SK-N-SH (cell line): Measurements from ENCODE around the gene SPRY4. TPM values are rescaled to one million over a fixed set of nuclear protein-coding genes. Genes with fewer than 3 reads are reported as not detected.

Source experiments
- CTCF ChIA-PET: fragments of 300-600, 350-600 bp; formaldehyde crosslinking; extraction: SDS; loops from one replicate; lab custom pipeline; 2021; lab: Yijun Ruan, JAX
- POLR2A ChIA-PET: fragments of 350-600 bp; sonication (Branson Sonifier 250); formaldehyde crosslinking; extraction: SDS; loops from one replicate; lab custom pipeline; 2020; ENCODE audit warnings: antibody characterized with exemption, inconsistent platforms; lab: Yijun Ruan, JAX
- DNase-seq: peaks from one replicate; pipeline ENCODE4 v3.0.0; 2012
- H2AFZ ChIP-seq: fragments of 200-600 bp; sonication (generic); 2 replicates; pipeline ENCODE4 v1.8.1; 2016; ENCODE audit warnings: antibody characterized with exemption, mild to moderate bottlenecking, low read depth
- H3F3A ChIP-seq: fragments of 200-600 bp; sonication (generic); replicated peaks from 2 replicates; pipeline ENCODE3; 2016; ENCODE audit warnings: antibody characterized with exemption, mild to moderate bottlenecking; ENCODE audit not compliant: insufficient read depth
- H3K27ac ChIP-seq, 2 experiments: fragments of 200-500 bp in 1 of 2; fragments of 200-600 bp in 1 of 2; sonication (Bioruptor generic) in 1 of 2; sonication (generic), shearing (Covaris generic) in 1 of 2; 2 replicates each; pipeline versions ENCODE4 v1.5.1 to v1.6.1; 2014 to 2016; ENCODE audit warnings: low read depth in 2 of 2, inconsistent platforms in 1 of 2, low read length in 1 of 2, mild to moderate bottlenecking in 1 of 2, mixed read lengths in 1 of 2
- H3K27me3 ChIP-seq: fragments of 200-600 bp; sonication (generic), shearing (Covaris generic); 2 replicates; pipeline ENCODE4 v1.6.1; 2016; ENCODE audit warnings: mixed run types; ENCODE audit not compliant: insufficient read depth
- H3K36me3 ChIP-seq, 2 experiments: fragments of 200-500 bp in 1 of 2; fragments of 200-600 bp in 1 of 2; sonication (Bioruptor generic) in 1 of 2; sonication (generic) in 1 of 2; replicated peaks in 1 of 2; 2 replicates each; pipeline versions ENCODE3 to v1.5.1; 2014 to 2016; ENCODE audit warnings: low read length in 1 of 2, mild to moderate bottlenecking in 1 of 2; ENCODE audit not compliant: insufficient read depth in 2 of 2, control insufficient read depth in 1 of 2
- H3K4me1 ChIP-seq, 2 experiments: fragments of 200-500 bp in 1 of 2; fragments of 200-600 bp in 1 of 2; sonication (Bioruptor generic) in 1 of 2; sonication (generic), shearing (Covaris generic) in 1 of 2; 2 replicates each; pipeline versions ENCODE4 v1.5.1 to v1.6.1; 2014 to 2016; ENCODE audit warnings: low read depth in 1 of 2, low read length in 1 of 2, mixed run types in 1 of 2; ENCODE audit not compliant: insufficient read depth in 2 of 2, control insufficient read depth in 1 of 2
- H3K4me2 ChIP-seq: fragments of 200-600 bp; sonication (generic), shearing (Covaris generic); 2 replicates; pipeline ENCODE4 v1.6.1; 2017; ENCODE audit warnings: mixed run types
- H3K4me3 ChIP-seq, 2 experiments: fragments of 200-500 bp in 1 of 2; fragments of 200-600 bp in 1 of 2; sonication (Bioruptor generic) in 1 of 2; sonication (generic), shearing (Covaris generic) in 1 of 2; 2 replicates each; pipeline versions ENCODE4 v1.5.1 to v1.8.1; 2014 to 2016; ENCODE audit warnings: low read depth in 2 of 2, inconsistent platforms in 1 of 2, low read length in 1 of 2, mild to moderate bottlenecking in 1 of 2, mixed read lengths in 1 of 2, moderate library complexity in 1 of 2
- H3K79me2 ChIP-seq: fragments of 200-600 bp; sonication (generic); 2 replicates; pipeline ENCODE4 v1.8.1; 2017; ENCODE audit warnings: mild to moderate bottlenecking; ENCODE audit not compliant: insufficient read depth
- H3K9ac ChIP-seq: fragments of 200-600 bp; sonication (generic); 2 replicates; pipeline ENCODE4 v1.6.1; 2017; ENCODE audit warnings: mixed run types
- H3K9me2 ChIP-seq: fragments of 200-600 bp; sonication (generic); 2 replicates; pipeline ENCODE4 v1.6.1; 2017; ENCODE audit warnings: mixed run types
- H3K9me3 ChIP-seq: fragments of 200-600 bp; sonication (generic); 2 replicates; pipeline ENCODE4 v1.6.1; 2017; ENCODE audit warnings: mixed run types, mild to moderate bottlenecking, moderate library complexity
- H4K20me1 ChIP-seq: fragments of 200-600 bp; sonication (generic); 2 replicates; pipeline ENCODE4 v1.6.1; 2017; ENCODE audit warnings: mild to moderate bottlenecking, mixed run types; ENCODE audit not compliant: insufficient read depth
- CHD2 ChIP-seq: fragments of 150-350 bp; IDR thresholded peaks from 2 replicates; pipeline ENCODE4 v1.6.1; 2018; ENCODE audit warnings: low read length; ENCODE audit not compliant: partially characterized antibody
- EP300 ChIP-seq, 2 experiments: IDR thresholded peaks; 2 replicates each; pipeline versions ENCODE4 v1.4.0 to v1.6.1; 2012; ENCODE audit warnings: borderline replicate concordance in 1 of 2, low read depth in 1 of 2, low read length in 1 of 2
- EZH2phosphoT487 ChIP-seq: fragments of 200-600 bp; sonication (generic); IDR thresholded peaks from 2 replicates; pipeline ENCODE4 v1.6.1; 2017; ENCODE audit warnings: low read depth, mixed run types, mild to moderate bottlenecking, antibody characterized with exemption, moderate library complexity, borderline replicate concordance
- FOSL2 ChIP-seq: IDR thresholded peaks from 2 replicates; pipeline ENCODE4 v1.4.0; 2012; ENCODE audit warnings: low read depth, mild to moderate bottlenecking, moderate library complexity, borderline replicate concordance
- FOXJ3 ChIP-seq: sonication (generic); formaldehyde crosslinking; IDR thresholded peaks from 2 replicates; pipeline ENCODE4 v1.5.1; 2020; ENCODE audit warnings: mild to moderate bottlenecking, missing genetic modification reagents
- FOXM1 ChIP-seq: IDR thresholded peaks from 2 replicates; pipeline ENCODE4 v1.4.0; 2012; ENCODE audit warnings: low read depth, mild to moderate bottlenecking
- GABPA ChIP-seq: IDR thresholded peaks from 2 replicates; pipeline ENCODE4 v1.4.0; 2012; ENCODE audit warnings: low read depth, mild to moderate bottlenecking
- JUND ChIP-seq: IDR thresholded peaks from 2 replicates; pipeline ENCODE4 v1.4.0; 2012
- MAX ChIP-seq: IDR thresholded peaks from 2 replicates; pipeline ENCODE4 v1.4.0; 2012; ENCODE audit warnings: low read depth
- MEF2A ChIP-seq: IDR thresholded peaks from 2 replicates; pipeline ENCODE4 v1.4.0; 2012; ENCODE audit warnings: low read depth, borderline replicate concordance
- MXI1 ChIP-seq: IDR thresholded peaks from 2 replicates; pipeline ENCODE4 v1.6.1; 2012; ENCODE audit warnings: mild to moderate bottlenecking, low read depth, low read length, improper control_type of control experiment
- NRF1 ChIP-seq: IDR thresholded peaks from 2 replicates; pipeline ENCODE4 v1.6.1; 2012; ENCODE audit warnings: low read depth, mild to moderate bottlenecking, low read length
- RCOR1 ChIP-seq: fragments of 150-350 bp; IDR thresholded peaks from 2 replicates; pipeline ENCODE4 v1.6.1; 2017; ENCODE audit warnings: antibody characterized with exemption, low read length
- SIN3A ChIP-seq: IDR thresholded peaks from 2 replicates; pipeline ENCODE4 v1.6.1; 2012; ENCODE audit warnings: low read depth, mild to moderate bottlenecking, low read length, moderate library complexity, borderline replicate concordance
- SMC3 ChIP-seq: IDR thresholded peaks from 2 replicates; pipeline ENCODE4 v1.6.1; 2012; ENCODE audit warnings: low read depth, low read length, improper control_type of control experiment
- TAF1 ChIP-seq: IDR thresholded peaks from 2 replicates; pipeline ENCODE4 v1.6.1; 2012; ENCODE audit warnings: low read depth, mild to moderate bottlenecking, low read length, moderate library complexity, borderline replicate concordance
- USF1 ChIP-seq: IDR thresholded peaks from 2 replicates; pipeline ENCODE4 v1.4.0; 2012; ENCODE audit warnings: low read depth, borderline replicate concordance
- WGBS: methylation state at CpG from one replicate; pipeline ENCODE4 v1.1.6; 2017; ENCODE audit warnings: low lambda C conversion rate; 5-methylcytosine and 5-hydroxymethylcytosine counted together
- polyA plus RNA-seq, 3 experiments: library from polyadenylated mRNA; depleted of rRNA; stranded (reverse); fragments of >200 nt; gene quantifications; 2 replicates each; pipeline ENCODE4 v1.2.3, GENCODE V29; 2012
- TF ChIP-seq, protein P1 (sequence below): fragments of 200-600 bp; sonication (generic); IDR thresholded peaks from 2 replicates; pipeline ENCODE4 v1.6.1; 2017; ENCODE audit warnings: antibody characterized with exemption, mild to moderate bottlenecking, moderate library complexity

Gene SPRY4
- polyA plus RNA-seq, 1 of the 3 experiments (the other 2 are of a cell fraction) = 18.0 TPM

GRCh38 chr5:142293486-142293885 is 31.3 kb downstream of the SPRY4 start:
- H3K27me3 ChIP-seq = no peaks in the 10 kb centered on the region
- no peaks in the 10 kb centered on the region for H3K9me3 ChIP-seq
- no peak overlapping the region; the same call in 1 of the 2 replicates for H2AFZ ChIP-seq
- peaks cover 36 to 48% of the 10 kb centered on the region in 2 experiments for H3K4me1 ChIP-seq
- ChIA-PET POLR2A (no interaction called here), CTCF (no interaction called here)
- H3F3A ChIP-seq = peaks cover 24% of the 10 kb centered on the region
- peaks cover 48% of the 10 kb centered on the region for H3K79me2 ChIP-seq
- H3K4me2 ChIP-seq = no peak overlapping the region
- no peaks in the 10 kb centered on the region for H4K20me1 ChIP-seq
- WGBS = 64% methylated on average over 5 of the region's 5 CpGs
- H3K4me3 ChIP-seq = no peak overlapping the region
- peaks cover 0 to 15% of the 10 kb centered on the region in 2 experiments for H3K36me3 ChIP-seq
- no peak for TF ChIP-seq SMC3
- no peak for TF ChIP-seq FOXM1
- no peak for TF ChIP-seq FOXJ3 (CRISPR knock-in tag)
- TF ChIP-seq FOSL2 = peak; percentile 30; the same call in 1 of the 2 replicates
- TF ChIP-seq JUND = 0 out of 2 replicates have a peak, but pooled peaks have one; percentile 16
- peak; percentile 52; the same call in 1 of the 2 replicates for TF ChIP-seq MAX
- TF ChIP-seq SIN3A = no peak
- TF ChIP-seq RCOR1 = no peak
- no peak for TF ChIP-seq EP300 (IDR thresholded peaks at IDR 0.05; ENCODE audit: borderline replicate concordance in 1 of 2, low read depth in 1 of 2, low read length in 1 of 2)
- TF ChIP-seq CHD2 = no peak
- TF ChIP-seq MEF2A = no peak
- no peak for TF ChIP-seq TAF1
- TF ChIP-seq EZH2phosphoT487 = no peak
- TF ChIP-seq GABPA = no peak
- no peak for TF ChIP-seq MXI1
- H3K27ac ChIP-seq = peak overlapping the region in 1 of 2 experiments; percentile 35; a peak in 3 of 4 replicates
- H3K9ac ChIP-seq = no peak overlapping the region
- no peaks in the 10 kb centered on the region for H3K9me2 ChIP-seq
- no peak for DNase-seq

GRCh38 chr5:142292808-142293207 is 32.0 kb downstream of the SPRY4 start:
- ChIA-PET POLR2A (interaction anchor here (1.6 kb wide), 1 partner anchor 65 kb away, joined by 3 read pairs; no protein-coding TSS in a partner anchor), CTCF (interaction anchor here (1.3 kb wide), 2 partner anchors 13 to 406 kb away, joined by 3 read pairs; no protein-coding TSS in a partner anchor)
- H2AFZ ChIP-seq = no peak overlapping the region
- no peak overlapping the region for H3K4me2 ChIP-seq
- TF ChIP-seq RCOR1 (no peak), MEF2A (no peak), FOSL2 (no peak), EZH2phosphoT487 (no peak), MAX (no peak), NRF1 (no peak), GABPA (no peak), FOXJ3 (CRISPR knock-in tag) (no peak), USF1 (no peak), MXI1 (no peak), SIN3A (no peak)
- TF ChIP-seq, protein P1, sequence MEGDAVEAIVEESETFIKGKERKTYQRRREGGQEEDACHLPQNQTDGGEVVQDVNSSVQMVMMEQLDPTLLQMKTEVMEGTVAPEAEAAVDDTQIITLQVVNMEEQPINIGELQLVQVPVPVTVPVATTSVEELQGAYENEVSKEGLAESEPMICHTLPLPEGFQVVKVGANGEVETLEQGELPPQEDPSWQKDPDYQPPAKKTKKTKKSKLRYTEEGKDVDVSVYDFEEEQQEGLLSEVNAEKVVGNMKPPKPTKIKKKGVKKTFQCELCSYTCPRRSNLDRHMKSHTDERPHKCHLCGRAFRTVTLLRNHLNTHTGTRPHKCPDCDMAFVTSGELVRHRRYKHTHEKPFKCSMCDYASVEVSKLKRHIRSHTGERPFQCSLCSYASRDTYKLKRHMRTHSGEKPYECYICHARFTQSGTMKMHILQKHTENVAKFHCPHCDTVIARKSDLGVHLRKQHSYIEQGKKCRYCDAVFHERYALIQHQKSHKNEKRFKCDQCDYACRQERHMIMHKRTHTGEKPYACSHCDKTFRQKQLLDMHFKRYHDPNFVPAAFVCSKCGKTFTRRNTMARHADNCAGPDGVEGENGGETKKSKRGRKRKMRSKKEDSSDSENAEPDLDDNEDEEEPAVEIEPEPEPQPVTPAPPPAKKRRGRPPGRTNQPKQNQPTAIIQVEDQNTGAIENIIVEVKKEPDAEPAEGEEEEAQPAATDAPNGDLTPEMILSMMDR = no peak
- peaks cover 36 to 50% of the 10 kb centered on the region in 2 experiments for H3K4me1 ChIP-seq
- H3K27ac ChIP-seq = no peak overlapping the region
- peaks cover 24% of the 10 kb centered on the region for H3F3A ChIP-seq
- 95% methylated on average over 3 of the region's 3 CpGs for WGBS
- H4K20me1 ChIP-seq = no peaks in the 10 kb centered on the region
- no peaks in the 10 kb centered on the region for H3K27me3 ChIP-seq
- no peak overlapping the region for H3K4me3 ChIP-seq
- H3K9me2 ChIP-seq = no peaks in the 10 kb centered on the region
- no peak for DNase-seq
- H3K9ac ChIP-seq = no peak overlapping the region
- peaks cover 42% of the 10 kb centered on the region; the same call in 1 of the 2 replicates for H3K79me2 ChIP-seq
- H3K9me3 ChIP-seq = no peaks in the 10 kb centered on the region
- peaks cover 0 to 19% of the 10 kb centered on the region in 2 experiments for H3K36me3 ChIP-seq
